IMR-90 (cell line): Measurements from ENCODE around the gene OPN4. TPM values are rescaled to one million over a fixed set of nuclear protein-coding genes. Genes with fewer than 3 reads are reported as not detected.

Experiments used
- ATAC-seq: fragments of 200-7000 bp; cut with Tn5 transposase; 2 replicates; pipeline ENCODE4 v1.9.1; 2020; ENCODE audit warnings: low read depth, mild to moderate bottlenecking, moderate library complexity
- BruUV-seq: library from RNA; stranded (reverse); fragments of 400-500 nt; replicated peaks from 2 replicates; lab custom pipeline; 2021; lab: Mats Ljungman, UMichigan
- CTCF ChIA-PET: fragments of 300-600 bp; formaldehyde crosslinking; extraction: SDS; loops from one replicate; lab custom pipeline; 2021; ENCODE audit warnings: antibody characterized with exemption; lab: Yijun Ruan, JAX
- POLR2A ChIA-PET: fragments of 300-600 bp; sonication (Branson Sonifier 250); formaldehyde crosslinking; loops from one replicate; lab custom pipeline; 2022; ENCODE audit warnings: antibody characterized with exemption; ENCODE audit not compliant: unreplicated experiment; lab: Charles Lee
- DNase-seq: peaks from one replicate; pipeline ENCODE4 v3.0.0; 2013
- H2AFZ ChIP-seq: replicated peaks from 2 replicates; pipeline ENCODE3; 2013; ENCODE audit warnings: low read length, mild to moderate bottlenecking; ENCODE audit not compliant: poor library complexity
- H2AK5ac ChIP-seq: 2 replicates; pipeline ENCODE4 v1.6.1; 2013; ENCODE audit warnings: low read depth, low read length, inconsistent platforms
- H2AK9ac ChIP-seq: replicated peaks from 2 replicates; pipeline ENCODE3; 2013; ENCODE audit warnings: mild to moderate bottlenecking, low read depth, low read length, moderate library complexity; ENCODE audit not compliant: poor library complexity
- H2BK120ac ChIP-seq: 2 replicates; pipeline ENCODE4 v1.6.1; 2013; ENCODE audit warnings: low read depth, low read length, inconsistent platforms
- H2BK15ac ChIP-seq: 3 replicates; pipeline ENCODE4 v1.6.1; 2013; ENCODE audit warnings: low read depth, low read length, inconsistent platforms
- H2BK20ac ChIP-seq: 2 replicates; pipeline ENCODE4 v1.6.1; 2013; ENCODE audit warnings: low read depth, mild to moderate bottlenecking, inconsistent platforms, low read length, moderate library complexity
- H2BK5ac ChIP-seq: 2 replicates; pipeline ENCODE4 v1.6.1; 2013; ENCODE audit warnings: mild to moderate bottlenecking, low read depth, low read length, inconsistent platforms; ENCODE audit not compliant: poor library complexity, severe bottlenecking
- H3K14ac ChIP-seq: replicated peaks from 2 replicates; pipeline ENCODE4 v1.6.1; 2013; ENCODE audit warnings: low read depth, low read length, inconsistent platforms
- H3K18ac ChIP-seq: 2 replicates; pipeline ENCODE4 v1.6.1; 2013; ENCODE audit warnings: low read depth, low read length, control low read depth
- H3K23ac ChIP-seq: 2 replicates; pipeline ENCODE4 v1.6.1; 2013; ENCODE audit warnings: low read depth, low read length, inconsistent platforms
- H3K27ac ChIP-seq: 2 replicates; pipeline ENCODE4 v1.5.1; 2013; ENCODE audit warnings: mild to moderate bottlenecking, control low read depth, low read length; ENCODE audit not compliant: insufficient read depth
- H3K27me3 ChIP-seq: 2 replicates; pipeline ENCODE4 v1.6.1; 2013; ENCODE audit warnings: low read length; ENCODE audit not compliant: control insufficient read depth, insufficient read depth
- H3K36me3 ChIP-seq: 2 replicates; pipeline ENCODE4 v1.6.1; 2013; ENCODE audit warnings: low read length, mixed read lengths; ENCODE audit not compliant: control insufficient read depth, insufficient read depth
- H3K4ac ChIP-seq: 2 replicates; pipeline ENCODE4 v1.6.1; 2013; ENCODE audit warnings: low read depth, low read length, inconsistent platforms
- H3K4me1 ChIP-seq: 2 replicates; pipeline ENCODE4 v1.6.1; 2013; ENCODE audit warnings: low read length, mixed read lengths; ENCODE audit not compliant: control insufficient read depth, insufficient read depth
- H3K4me2 ChIP-seq: 2 replicates; pipeline ENCODE4 v1.6.1; 2013; ENCODE audit warnings: low read depth, mild to moderate bottlenecking, control low read depth, low read length, moderate library complexity
- H3K4me3 ChIP-seq: 2 replicates; pipeline ENCODE4 v1.5.1; 2013; ENCODE audit warnings: low read depth, mild to moderate bottlenecking, control low read depth, low read length, moderate library complexity; ENCODE audit not compliant: insufficient read depth
- H3K56ac ChIP-seq: 2 replicates; pipeline ENCODE4 v1.6.1; 2013; ENCODE audit warnings: low read length, inconsistent platforms; ENCODE audit not compliant: insufficient read depth; ENCODE audit errors: extremely low read depth
- H3K79me1 ChIP-seq, 2 experiments: 2 replicates each; pipeline ENCODE4 v1.6.1; 2013; ENCODE audit warnings: low read length in 2 of 2, inconsistent platforms in 1 of 2, low read depth in 1 of 2
- H3K9ac ChIP-seq: 2 replicates; pipeline ENCODE4 v1.6.1; 2013; ENCODE audit warnings: low read depth, low read length, control low read depth
- H3K9me1 ChIP-seq: 2 replicates; pipeline ENCODE4 v1.6.1; 2013; ENCODE audit warnings: low read length, inconsistent platforms; ENCODE audit not compliant: insufficient read depth
- H3K9me3 ChIP-seq: 2 replicates; pipeline ENCODE4 v1.6.1; 2013; ENCODE audit warnings: low read length; ENCODE audit not compliant: control insufficient read depth, insufficient read depth
- H4K20me1 ChIP-seq: 2 replicates; pipeline ENCODE4 v1.6.1; 2013; ENCODE audit warnings: low read length, inconsistent platforms; ENCODE audit not compliant: insufficient read depth
- H4K5ac ChIP-seq: 2 replicates; pipeline ENCODE4 v1.6.1; 2013; ENCODE audit warnings: mild to moderate bottlenecking, low read depth, low read length, control low read depth
- H4K8ac ChIP-seq, 2 experiments: 2 replicates each; pipeline ENCODE4 v1.6.1; 2013; ENCODE audit warnings: low read depth in 2 of 2, low read length in 2 of 2, control low read depth in 1 of 2, inconsistent platforms in 1 of 2
- H4K91ac ChIP-seq: 2 replicates; pipeline ENCODE4 v1.6.1; 2013; ENCODE audit warnings: low read depth, low read length, inconsistent platforms; ENCODE audit not compliant: insufficient read depth
- BHLHE40 ChIP-seq: fragments of 150-350 bp; IDR thresholded peaks from 2 replicates; pipeline ENCODE4 v1.6.1; 2016; ENCODE audit warnings: mild to moderate bottlenecking, low read depth, low read length
- CEBPB ChIP-seq: IDR thresholded peaks from 2 replicates; pipeline ENCODE4 v1.6.1; 2012; ENCODE audit warnings: low read depth, low read length, improper control_type of control experiment
- CHD1 ChIP-seq: IDR thresholded peaks from 2 replicates; pipeline ENCODE4 v1.6.1; 2012; ENCODE audit warnings: low read depth, low read length, improper control_type of control experiment
- ELK1 ChIP-seq: fragments of 150-350 bp; IDR thresholded peaks from 2 replicates; pipeline ENCODE4 v1.6.1; 2016; ENCODE audit warnings: low read depth, mild to moderate bottlenecking, low read length, moderate library complexity, borderline replicate concordance
- FOS ChIP-seq: fragments of 150-350 bp; IDR thresholded peaks from 2 replicates; pipeline ENCODE4 v1.6.1; 2016; ENCODE audit warnings: low read depth, low read length
- MAFK ChIP-seq: IDR thresholded peaks from 2 replicates; pipeline ENCODE4 v1.6.1; 2012; ENCODE audit warnings: low read depth, low read length, improper control_type of control experiment
- MAZ ChIP-seq: IDR thresholded peaks from 2 replicates; pipeline ENCODE4 v1.6.1; 2012; ENCODE audit warnings: low read depth, mild to moderate bottlenecking, low read length, improper control_type of control experiment, moderate library complexity, borderline replicate concordance
- MXI1 ChIP-seq: IDR thresholded peaks from 2 replicates; pipeline ENCODE4 v1.6.1; 2012; ENCODE audit warnings: low read depth, mild to moderate bottlenecking, low read length, moderate library complexity, borderline replicate concordance
- NFE2L2 ChIP-seq: fragments of 150-350 bp; IDR thresholded peaks from 2 replicates; pipeline ENCODE4 v1.6.1; 2016; ENCODE audit warnings: low read depth, mild to moderate bottlenecking, low read length
- POLR2A ChIP-seq: IDR thresholded peaks from 2 replicates; pipeline ENCODE4 v1.6.1; 2012; ENCODE audit warnings: mild to moderate bottlenecking, low read depth, low read length
- RAD21 ChIP-seq: IDR thresholded peaks from 2 replicates; pipeline ENCODE4 v1.6.1; 2012; ENCODE audit warnings: low read length, improper control_type of control experiment
- RCOR1 ChIP-seq: IDR thresholded peaks from 2 replicates; pipeline ENCODE4 v1.6.1; 2012; ENCODE audit warnings: mild to moderate bottlenecking, low read length, improper control_type of control experiment; ENCODE audit not compliant: insufficient replicate concordance
- RFX5 ChIP-seq: IDR thresholded peaks from 2 replicates; pipeline ENCODE4 v1.8.0; 2012; ENCODE audit warnings: low read depth, mild to moderate bottlenecking, low read length, moderate library complexity
- SMC3 ChIP-seq: fragments of 150-350 bp; IDR thresholded peaks from 2 replicates; pipeline ENCODE4 v1.6.1; 2016; ENCODE audit warnings: low read depth, mild to moderate bottlenecking, antibody characterized with exemption, low read length, moderate library complexity
- USF2 ChIP-seq: fragments of 150-350 bp; IDR thresholded peaks from 2 replicates; pipeline ENCODE4 v1.6.1; 2017; ENCODE audit warnings: mild to moderate bottlenecking, antibody characterized with exemption, low read length, low read depth
- WGBS, 2 experiments: methylation state at CpG; one replicate each; pipeline versions ENCODE4 v1.1.5 to v1.1.7; 2013; ENCODE audit warnings: missing lambda C conversion rate in 2 of 2; ENCODE audit not compliant: insufficient read length in 1 of 2; ENCODE audit errors: extremely low coverage in 2 of 2; 5-methylcytosine and 5-hydroxymethylcytosine counted together
- dilution Hi-C: fragments of 300-500 bp; cut with HindIII; formaldehyde crosslinking; loops from one replicate; pipeline ENCODE4 v1.14.3; 2018; ENCODE audit warnings: low sequenced_read_pairs; ENCODE audit not compliant: unreplicated experiment
- in situ Hi-C: fragments of 300-500 bp; cut with MboI; formaldehyde crosslinking; loops from 3 replicates; pipeline ENCODE4 v1.14.3; 2019; ENCODE audit warnings: low sequenced_read_pairs, inconsistent platforms, mixed read lengths
- intact Hi-C: fragments of 100-400 bp; cut with micrococcal nuclease; formaldehyde crosslinking; loops from 2 replicates; pipeline ENCODE4 v1.10.0; 2022
- polyA plus RNA-seq, 3 experiments: library from polyadenylated mRNA; depleted of rRNA; stranded (reverse); fragments of >200 nt; gene quantifications; 2 replicates each; pipeline ENCODE4 v1.2.3, GENCODE V29; 2012; ENCODE audit warnings: low replicate concordance in 1 of 3
- total RNA-seq: library from RNA; depleted of rRNA; stranded (reverse); fragments of >200 nt; gene quantifications from 2 replicates; pipeline ENCODE4 v1.2.3, GENCODE V29; 2012
- TF ChIP-seq, protein P1 (sequence below): conservative IDR thresholded peaks from 2 replicates; pipeline ENCODE4 v1.5.1; 2012; ENCODE audit warnings: mild to moderate bottlenecking, low read depth, low read length, improper control_type of control experiment

OPN4 gene
- total and polyA plus RNA-seq, 2 of the 4 experiments (the other 2 are of a cell fraction), result 0.03 TPM; not detected in 1

- H2AK9ac ChIP-seq, result no peak overlapping the region
- WGBS, 2 experiments, result 91% methylated on average over 6 of the region's 8 CpGs; no CpG with 5 or more reads in 1 of the 2 experiments
- dilution Hi-C loops, result no loop called here
- no peak overlapping the region for H3K4ac ChIP-seq
- POLR2A ChIA-PET, result no interaction called here
- CTCF ChIA-PET, result interaction anchor here (1.6 kb wide), 1 partner anchor 18 kb away, joined by 3 read pairs; no protein-coding TSS in a partner anchor
- DNase-seq (no peak), ATAC-seq (no peak)
- H3K36me3 ChIP-seq, result no peaks in the 10 kb centered on the region
- H4K91ac ChIP-seq, result no peak overlapping the region
- TF ChIP-seq, protein P1, sequence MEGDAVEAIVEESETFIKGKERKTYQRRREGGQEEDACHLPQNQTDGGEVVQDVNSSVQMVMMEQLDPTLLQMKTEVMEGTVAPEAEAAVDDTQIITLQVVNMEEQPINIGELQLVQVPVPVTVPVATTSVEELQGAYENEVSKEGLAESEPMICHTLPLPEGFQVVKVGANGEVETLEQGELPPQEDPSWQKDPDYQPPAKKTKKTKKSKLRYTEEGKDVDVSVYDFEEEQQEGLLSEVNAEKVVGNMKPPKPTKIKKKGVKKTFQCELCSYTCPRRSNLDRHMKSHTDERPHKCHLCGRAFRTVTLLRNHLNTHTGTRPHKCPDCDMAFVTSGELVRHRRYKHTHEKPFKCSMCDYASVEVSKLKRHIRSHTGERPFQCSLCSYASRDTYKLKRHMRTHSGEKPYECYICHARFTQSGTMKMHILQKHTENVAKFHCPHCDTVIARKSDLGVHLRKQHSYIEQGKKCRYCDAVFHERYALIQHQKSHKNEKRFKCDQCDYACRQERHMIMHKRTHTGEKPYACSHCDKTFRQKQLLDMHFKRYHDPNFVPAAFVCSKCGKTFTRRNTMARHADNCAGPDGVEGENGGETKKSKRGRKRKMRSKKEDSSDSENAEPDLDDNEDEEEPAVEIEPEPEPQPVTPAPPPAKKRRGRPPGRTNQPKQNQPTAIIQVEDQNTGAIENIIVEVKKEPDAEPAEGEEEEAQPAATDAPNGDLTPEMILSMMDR, result no peak
- TF ChIP-seq RFX5, result no peak
- no peak for TF ChIP-seq POLR2A
- no peak for TF ChIP-seq SMC3
- TF ChIP-seq FOS, result no peak
- TF ChIP-seq MAFK, result no peak
- TF ChIP-seq CEBPB, result no peak
- TF ChIP-seq USF2, result no peak
- no peak for TF ChIP-seq NFE2L2
- no peak for TF ChIP-seq MXI1
- no peak for TF ChIP-seq BHLHE40
- no peak for TF ChIP-seq MAZ
- TF ChIP-seq ELK1, result no peak
- TF ChIP-seq CHD1, result no peak
- TF ChIP-seq RCOR1, result no peak
- no peak for TF ChIP-seq RAD21
- H3K4me1 ChIP-seq, result peaks cover 18% of the 10 kb centered on the region
- H2AFZ ChIP-seq, result no peak overlapping the region
- no peak overlapping the region for H3K14ac ChIP-seq
- in situ Hi-C loops, result no loop called here
- H3K9me3 ChIP-seq, result no peaks in the 10 kb centered on the region
- H3K79me1 ChIP-seq, result no peaks in the 10 kb centered on the region
- H3K4me2 ChIP-seq, result no peak overlapping the region
- H3K9me1 ChIP-seq, result peaks cover 12% of the 10 kb centered on the region
- no peaks in the 10 kb centered on the region for H3K27me3 ChIP-seq
- no peak overlapping the region for H3K9ac ChIP-seq
- H2BK15ac ChIP-seq, result no peak overlapping the region
- H3K27ac ChIP-seq, result no peak overlapping the region
- H2BK20ac ChIP-seq, result no peak overlapping the region
- H3K4me3 ChIP-seq, result no peak overlapping the region
- intact Hi-C loops, result loop anchor here (2.0 kb wide), 1 partner anchor 247 kb away; no protein-coding TSS in a partner anchor
- no peak overlapping the region for H2AK5ac ChIP-seq
- no peak overlapping the region for H3K56ac ChIP-seq
- no peaks in the 10 kb centered on the region for H4K20me1 ChIP-seq
- H4K5ac ChIP-seq, result no peak overlapping the region
- no peak overlapping the region for H2BK5ac ChIP-seq
- H4K8ac ChIP-seq, result no peak overlapping the region
- H2BK120ac ChIP-seq, result no peak overlapping the region
- BruUV-seq, result no TSS peak
- H3K18ac ChIP-seq, result no peak overlapping the region
- no peak overlapping the region for H3K23ac ChIP-seq
Observed at GRCh38 chr10:86692023-86692514, 37.7 kb downstream of the OPN4 start.
